NT2/D1 (cell line): ENCODE measurements around the gene CABLES1.
A peak's percentile ranks its signal among the peaks of the same experiment; 100 is the strongest.

Experiments used
- DNase-seq: peaks from one replicate; pipeline ENCODE4 v3.0.0-alpha.2; 2011; ENCODE audit warnings: low read depth, low spot score
- H3K27me3 ChIP-seq: 2 replicates; pipeline ENCODE4 v1.6.0; 2011; ENCODE audit warnings: mild to moderate bottlenecking; ENCODE audit not compliant: insufficient read length, insufficient read depth
- H3K36me3 ChIP-seq: 2 replicates; pipeline ENCODE4 v1.6.1; 2011; ENCODE audit warnings: mild to moderate bottlenecking, low read length, mixed read lengths; ENCODE audit not compliant: insufficient read depth, insufficient read length
- H3K4me1 ChIP-seq: 2 replicates; pipeline ENCODE4 v1.5.1; 2011; ENCODE audit not compliant: insufficient read depth, insufficient read length
- H3K4me3 ChIP-seq: 2 replicates; pipeline ENCODE4 v1.5.1; 2011; ENCODE audit warnings: low read depth; ENCODE audit not compliant: insufficient read length
- H3K9ac ChIP-seq: 2 replicates; pipeline ENCODE4 v1.6.0; 2011; ENCODE audit warnings: low read depth; ENCODE audit not compliant: insufficient read length
- H3K9me3 ChIP-seq: 2 replicates; pipeline ENCODE4 v1.5.1; 2011; ENCODE audit warnings: mild to moderate bottlenecking, low read length; ENCODE audit not compliant: insufficient read depth
- SUZ12 ChIP-seq: IDR thresholded peaks from 2 replicates; pipeline ENCODE4 v1.6.1; 2011; ENCODE audit not compliant: insufficient read length, insufficient read depth; ENCODE audit errors: extremely low read depth
- YY1 ChIP-seq: IDR thresholded peaks from 2 replicates; pipeline ENCODE4 v1.6.1; 2011; ENCODE audit not compliant: insufficient read length, insufficient read depth
- ZNF274 ChIP-seq: IDR thresholded peaks from 2 replicates; pipeline ENCODE4 v1.6.1; 2011; ENCODE audit warnings: mild to moderate bottlenecking, low read depth, low read length

The CABLES1 gene

DNA sequence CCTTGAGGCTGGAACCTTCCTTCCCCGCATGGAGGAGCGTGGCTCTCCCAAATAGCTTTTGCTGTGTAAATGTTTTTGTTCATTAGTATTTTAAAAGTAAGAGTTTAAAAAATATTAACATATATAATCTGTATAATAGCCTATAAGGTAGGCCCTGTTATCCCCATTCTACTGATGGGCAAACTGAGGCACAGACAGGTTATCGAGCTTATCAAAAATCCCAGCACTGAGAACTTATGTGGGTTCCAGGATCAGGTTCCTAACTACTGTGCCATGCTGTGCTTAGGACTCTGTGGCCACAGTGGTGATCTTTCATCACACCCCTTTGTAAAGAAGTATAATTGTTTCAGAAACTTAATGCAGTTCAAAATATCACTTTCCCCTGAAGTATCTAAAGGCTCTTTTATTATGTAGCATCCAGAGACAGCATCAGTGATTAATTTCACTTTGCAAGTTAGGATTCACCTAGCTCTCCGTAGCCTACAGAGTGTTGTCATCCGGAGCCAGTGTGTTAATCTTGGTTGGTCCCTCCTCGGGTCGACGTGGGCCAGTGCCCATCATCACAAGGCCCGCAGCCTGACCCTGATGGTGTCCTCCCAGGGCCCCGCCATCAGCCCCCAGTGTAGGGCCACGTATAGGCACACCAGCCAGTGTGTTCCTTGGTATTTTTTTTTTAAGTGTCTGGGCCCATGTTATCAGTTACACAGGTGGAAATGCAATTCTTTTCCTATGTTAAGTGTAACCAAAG is 28.7 kb downstream of the CABLES1 start:
- peaks cover 3% of the 10 kb centered on the region for H3K4me1 ChIP-seq
- H3K36me3 ChIP-seq = peaks cover 3% of the 10 kb centered on the region
- H3K4me3 ChIP-seq = no peak overlapping the region
- TF ChIP-seq SUZ12 = no peak
- TF ChIP-seq ZNF274 = no peak
- TF ChIP-seq YY1 = no peak
- H3K9ac ChIP-seq = no peak overlapping the region
- no peak for DNase-seq
- H3K9me3 ChIP-seq = no peaks in the 10 kb centered on the region
- H3K27me3 ChIP-seq = no peaks in the 10 kb centered on the region

DNA sequence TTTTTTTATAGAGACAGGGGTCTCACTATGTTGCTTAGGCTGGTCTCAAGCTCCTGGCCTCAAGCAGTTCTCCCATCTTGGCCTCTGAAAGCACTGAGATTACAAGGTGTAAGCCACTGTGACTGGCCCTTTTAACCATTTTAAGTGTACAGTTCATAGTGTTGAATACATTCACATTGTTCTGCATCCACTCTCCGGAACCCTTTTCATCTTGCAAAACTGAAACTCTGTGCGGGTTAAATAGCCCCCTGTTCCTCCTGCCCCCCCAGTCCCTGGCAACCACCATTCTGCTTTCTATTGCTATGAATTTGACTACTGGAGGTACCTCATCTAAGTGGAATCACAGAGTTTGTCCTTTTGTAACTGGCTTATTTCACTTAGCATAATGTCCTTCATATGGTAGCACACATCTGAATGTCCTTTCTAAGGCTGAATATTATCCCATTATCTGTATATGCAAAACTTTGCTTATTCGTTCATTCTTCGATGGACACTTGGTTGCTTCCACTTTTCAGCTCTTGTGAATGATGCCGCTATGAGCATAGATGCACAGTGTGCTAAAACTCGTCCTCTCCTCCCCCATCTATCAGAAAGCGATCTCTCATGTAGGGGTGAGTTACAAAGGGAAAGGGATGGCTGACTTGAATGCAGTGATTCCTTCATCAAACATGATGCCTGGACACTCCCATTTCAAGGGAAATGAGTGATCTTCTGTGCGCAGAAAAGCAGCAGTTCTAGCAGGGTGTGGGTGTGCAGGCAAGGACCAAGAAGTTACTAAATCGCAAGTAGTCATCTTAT is 30.2 kb downstream of the CABLES1 start:
- Histone ChIP-seq H3K27me3 (no peaks in the 10 kb centered on the region), H3K36me3 (peaks cover 3% of the 10 kb centered on the region), H3K4me3 (no peak overlapping the region), H3K4me1 (peaks cover 9% of the 10 kb centered on the region), H3K9me3 (no peaks in the 10 kb centered on the region), H3K9ac (no peak overlapping the region)
- DNase-seq = no peak
- TF ChIP-seq SUZ12 (no peak), YY1 (no peak), ZNF274 (no peak)

- H3K9ac ChIP-seq = no peak overlapping the region
- peaks cover 10% of the 10 kb centered on the region for H3K4me1 ChIP-seq
- no peak for TF ChIP-seq ZNF274
- no peak for TF ChIP-seq SUZ12
- TF ChIP-seq YY1 = no peak
- peaks cover 3% of the 10 kb centered on the region for H3K36me3 ChIP-seq
- H3K27me3 ChIP-seq = no peaks in the 10 kb centered on the region
- no peak for DNase-seq
- H3K9me3 ChIP-seq = no peaks in the 10 kb centered on the region
- no peak overlapping the region for H3K4me3 ChIP-seq
Measured at GRCh38 chr18:23166891-23167541, 31.7 kb downstream of the CABLES1 start.

DNA sequence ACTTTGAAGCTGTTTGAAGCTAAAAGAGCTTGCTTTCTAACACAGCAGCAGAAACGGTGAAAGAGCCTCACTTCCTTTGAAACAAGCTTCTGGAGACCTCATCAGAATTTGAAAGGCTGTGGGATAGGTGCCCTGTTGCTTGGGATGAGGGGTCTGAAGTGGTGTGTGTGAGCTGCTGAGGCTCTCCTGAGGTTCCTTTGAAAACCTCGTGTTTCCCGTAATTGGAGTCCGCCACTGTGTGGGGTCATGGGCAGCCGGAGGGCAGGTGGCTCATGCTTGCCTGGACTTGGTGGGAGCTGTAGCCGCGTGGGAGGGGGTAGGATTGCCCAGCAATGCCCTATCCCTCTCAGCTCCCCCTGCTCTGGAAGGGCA is 34.4 kb downstream of the CABLES1 start:
- peaks cover 10% of the 10 kb centered on the region for H3K4me1 ChIP-seq
- TF ChIP-seq YY1 = no peak
- no peak for TF ChIP-seq ZNF274
- no peak for TF ChIP-seq SUZ12
- no peaks in the 10 kb centered on the region for H3K9me3 ChIP-seq
- H3K36me3 ChIP-seq = no peaks in the 10 kb centered on the region
- DNase-seq = peak; percentile 74
- H3K4me3 ChIP-seq = no peak overlapping the region
- no peaks in the 10 kb centered on the region for H3K27me3 ChIP-seq
- H3K9ac ChIP-seq = no peak overlapping the region

GRCh38 chr18:23170137-23170536 is 34.9 kb downstream of the CABLES1 start:
- Histone ChIP-seq H3K4me1 (peaks cover 10% of the 10 kb centered on the region), H3K27me3 (no peaks in the 10 kb centered on the region), H3K36me3 (no peaks in the 10 kb centered on the region), H3K4me3 (no peak overlapping the region), H3K9ac (no peak overlapping the region), H3K9me3 (no peaks in the 10 kb centered on the region)
- DNase-seq = no peak
- no peak for TF ChIP-seq SUZ12
- TF ChIP-seq YY1 = no peak
- no peak for TF ChIP-seq ZNF274

GRCh38 chr18:23171581-23172156 is 36.4 kb downstream of the CABLES1 start:
- TF ChIP-seq ZNF274 = no peak
- no peak for TF ChIP-seq YY1
- TF ChIP-seq SUZ12 = no peak
- Histone ChIP-seq H3K36me3 (no peaks in the 10 kb centered on the region), H3K4me1 (peaks cover 13% of the 10 kb centered on the region), H3K27me3 (no peaks in the 10 kb centered on the region), H3K4me3 (no peak overlapping the region), H3K9me3 (no peaks in the 10 kb centered on the region), H3K9ac (no peak overlapping the region)
- no peak for DNase-seq
